GM04503 (cell line): ENCODE measurements around the gene OR11A1.

Experiments
- DNase-seq: peaks from one replicate; pipeline ENCODE4 v3.0.0-alpha.2; 2012; ENCODE audit warnings: low read depth

The OR11A1 gene

DNA sequence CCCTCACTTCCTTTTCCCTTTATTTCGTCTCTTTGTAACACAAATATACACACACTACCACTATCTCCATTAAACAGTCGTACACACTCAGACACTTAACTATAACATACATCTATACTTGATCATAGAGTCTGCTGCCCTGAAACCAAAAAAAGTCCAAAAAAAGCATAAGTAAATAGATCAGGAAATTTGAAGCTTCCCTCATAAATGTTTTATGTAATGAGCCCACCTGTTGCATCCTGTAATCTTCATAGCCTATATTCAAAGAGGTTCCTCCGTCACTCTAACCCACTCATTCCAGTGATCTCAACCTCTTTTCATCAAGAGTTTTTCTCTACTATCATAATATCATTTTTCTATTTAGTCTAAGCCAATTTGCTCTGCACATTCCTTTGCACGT is 68.3 kb downstream of the OR11A1 start:
- DNase-seq, result no peak

GRCh38 chr6:29376003-29376402 is 80.9 kb downstream of the OR11A1 start:
- no peak for DNase-seq
